Left hindlimb (tissue), 1 donor: ENCODE data around the gene PPDPF.
"Not testable (repeated sequence)": the region's sequence is repeated elsewhere in the genome, so short reads cannot be mapped to it uniquely, and the experiment has no call there.

Experiments
- DNase-seq: peaks from one replicate; pipeline ENCODE4 v3.0.0-alpha.2; 2018

Gene PPDPF

DNA sequence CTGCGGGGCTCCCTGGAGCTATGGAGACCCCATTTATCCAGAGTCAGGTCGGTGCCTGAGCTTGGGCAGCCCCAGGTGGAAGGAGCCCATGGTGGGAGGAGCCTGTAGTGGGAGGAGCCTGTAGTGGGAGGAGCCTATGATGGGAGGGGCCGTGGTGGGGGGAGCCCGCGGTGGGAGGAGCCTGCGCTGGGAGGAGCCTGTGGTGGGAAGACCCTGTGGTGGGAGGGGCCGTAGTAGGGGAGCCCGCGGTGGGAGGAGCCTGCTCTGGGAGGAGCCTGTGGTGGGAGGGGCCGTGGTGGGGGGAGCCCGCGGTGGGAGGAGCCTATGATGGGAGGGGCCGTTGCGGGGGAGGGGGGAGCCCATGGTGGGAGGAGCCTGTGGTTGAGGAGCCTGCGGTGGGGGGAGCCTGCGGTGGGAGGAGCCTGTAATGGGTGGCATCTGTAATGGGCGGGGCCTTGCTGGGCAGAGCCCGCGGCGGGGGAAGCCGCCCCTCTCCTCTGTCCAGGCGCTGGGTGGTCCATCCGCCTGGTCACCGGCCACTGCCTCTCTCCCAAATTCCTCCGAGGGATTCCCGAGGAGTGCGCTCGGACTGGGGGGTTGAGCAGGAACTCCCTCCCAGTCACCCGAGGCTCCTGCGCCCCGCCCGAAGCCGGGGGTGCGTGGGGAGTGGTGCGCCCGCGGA is 32.8 kb downstream of the PPDPF start:
- DNase-seq = peak; percentile 85

DNA sequence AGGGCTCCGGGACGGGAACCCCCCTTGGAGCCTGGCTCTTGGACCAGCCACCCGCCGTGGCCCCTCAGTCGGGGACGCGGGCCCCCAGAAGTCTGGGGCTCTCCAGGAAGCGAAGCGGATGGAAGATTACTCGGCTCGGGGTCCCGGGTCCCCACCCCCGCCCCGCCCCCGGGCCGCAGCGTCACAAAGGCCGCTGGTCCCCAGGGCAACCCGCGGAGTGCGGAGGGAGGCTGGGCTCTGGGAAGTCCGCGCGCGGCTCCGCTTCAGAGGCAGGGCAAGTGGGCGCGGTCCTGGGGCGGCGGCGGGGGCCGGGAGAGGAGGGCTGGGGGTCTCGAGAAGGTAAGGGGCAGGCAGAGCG is 33.3 kb downstream of the PPDPF start, which contains the start of gene FNDC11:
Gene FNDC11, plus strand, starts transcription at position 227 of the 358 bp plus-strand sequence. CDS start 1,505 bp downstream, outside the sequence.
- DNase-seq = no peak

DNA sequence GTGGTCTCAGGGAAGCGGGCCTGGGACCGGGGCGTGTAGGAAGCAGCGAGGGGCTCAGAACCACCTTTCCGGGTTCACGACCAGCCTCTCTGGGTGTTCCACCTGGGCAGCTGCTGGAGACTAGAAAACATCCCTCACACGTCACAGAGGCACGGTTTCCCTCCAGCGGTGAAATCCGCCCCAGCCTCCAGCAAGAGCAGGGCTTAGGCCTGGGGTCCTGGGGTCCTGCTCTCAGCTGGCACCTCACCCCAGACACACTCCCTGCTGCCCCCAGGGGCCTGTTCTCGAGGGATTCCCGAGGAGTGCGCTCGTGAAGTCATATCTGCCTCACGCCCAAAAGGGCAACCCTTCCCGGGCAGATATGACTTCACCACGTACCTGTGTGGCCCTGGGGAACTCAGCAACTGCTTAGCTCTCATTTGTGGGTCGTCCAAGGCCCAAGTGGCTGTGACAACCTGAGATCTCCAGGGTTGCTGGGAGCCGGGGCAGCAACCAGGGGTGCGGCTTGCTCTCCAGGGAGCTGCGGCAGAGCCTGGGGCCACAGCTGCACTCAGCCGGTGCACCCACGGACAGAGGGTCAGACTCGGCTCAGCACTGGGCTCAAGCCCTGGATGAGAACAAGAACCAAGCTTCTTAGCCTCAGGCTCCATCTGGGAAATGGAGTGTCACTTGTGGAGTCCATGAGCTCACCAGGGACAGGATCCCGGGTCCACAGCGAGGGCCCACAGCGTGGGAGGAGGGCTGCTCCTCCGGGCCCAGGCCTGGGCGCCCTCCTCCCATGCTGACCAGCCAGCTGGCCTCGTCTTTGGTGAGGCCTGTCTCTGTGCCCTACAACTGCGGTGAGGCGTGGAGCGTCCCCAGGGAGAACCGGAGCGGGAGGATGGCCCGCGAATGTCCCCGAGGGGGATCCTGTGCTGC is 34.1 kb downstream of the PPDPF start:
- DNase-seq = no peak

DNA sequence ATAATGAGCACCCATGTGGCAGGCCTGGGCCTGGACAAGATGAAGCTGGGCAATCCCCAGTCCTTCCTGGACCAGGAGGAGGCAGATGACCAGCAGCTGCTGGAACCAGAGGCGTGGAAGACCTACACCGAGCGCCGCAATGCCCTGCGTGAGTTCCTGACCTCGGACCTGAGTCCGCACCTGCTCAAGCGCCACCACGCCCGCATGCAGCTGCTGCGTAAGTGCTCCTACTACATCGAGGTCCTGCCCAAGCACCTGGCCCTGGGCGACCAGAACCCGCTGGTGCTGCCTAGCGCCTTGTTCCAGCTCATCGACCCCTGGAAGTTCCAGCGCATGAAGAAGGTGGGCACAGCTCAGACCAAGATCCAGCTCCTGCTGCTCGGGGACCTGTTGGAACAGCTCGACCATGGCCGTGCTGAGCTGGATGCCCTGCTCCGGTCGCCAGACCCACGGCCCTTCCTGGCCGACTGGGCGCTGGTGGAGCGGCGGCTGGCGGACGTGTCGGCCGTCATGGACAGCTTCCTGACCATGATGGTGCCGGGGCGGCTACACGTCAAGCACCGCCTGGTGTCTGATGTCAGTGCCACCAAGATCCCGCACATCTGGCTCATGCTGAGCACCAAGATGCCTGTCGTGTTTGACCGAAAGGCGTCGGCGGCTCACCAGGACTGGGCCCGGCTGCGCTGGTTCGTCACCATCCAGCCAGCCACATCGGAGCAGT is 35.3 kb downstream of the PPDPF start:
- DNase-seq = no peak

DNA sequence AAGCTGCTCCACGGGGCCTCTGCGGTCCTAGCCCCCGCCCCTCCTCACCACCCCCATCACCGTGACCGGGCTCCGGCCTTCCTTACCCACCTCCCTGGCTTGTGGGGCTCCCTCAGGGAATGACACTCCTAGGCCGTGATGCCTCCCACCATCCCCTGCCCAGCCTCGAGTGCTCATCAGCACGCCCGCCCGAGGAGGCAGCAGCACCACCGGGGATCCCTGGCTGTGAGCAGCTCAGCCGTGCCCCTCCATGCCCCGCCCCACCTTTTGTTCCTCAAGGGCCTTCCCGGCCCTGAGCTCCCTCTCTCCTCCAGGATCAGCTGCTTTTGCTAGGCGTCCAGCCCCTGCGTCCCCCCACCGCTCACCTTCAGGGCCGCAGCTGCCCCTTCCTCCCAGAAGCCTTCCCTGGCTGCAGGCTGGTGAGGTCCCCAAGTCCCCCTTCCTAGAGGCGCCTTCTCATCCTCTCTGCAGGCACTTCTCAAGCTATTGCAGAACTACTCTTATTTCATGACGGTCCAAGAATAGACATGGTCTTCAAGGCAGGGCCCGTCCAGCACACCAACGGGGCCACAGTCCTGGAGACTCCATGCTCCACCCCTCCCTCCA is 36.4 kb downstream of the PPDPF start:
- no peak for DNase-seq

DNA sequence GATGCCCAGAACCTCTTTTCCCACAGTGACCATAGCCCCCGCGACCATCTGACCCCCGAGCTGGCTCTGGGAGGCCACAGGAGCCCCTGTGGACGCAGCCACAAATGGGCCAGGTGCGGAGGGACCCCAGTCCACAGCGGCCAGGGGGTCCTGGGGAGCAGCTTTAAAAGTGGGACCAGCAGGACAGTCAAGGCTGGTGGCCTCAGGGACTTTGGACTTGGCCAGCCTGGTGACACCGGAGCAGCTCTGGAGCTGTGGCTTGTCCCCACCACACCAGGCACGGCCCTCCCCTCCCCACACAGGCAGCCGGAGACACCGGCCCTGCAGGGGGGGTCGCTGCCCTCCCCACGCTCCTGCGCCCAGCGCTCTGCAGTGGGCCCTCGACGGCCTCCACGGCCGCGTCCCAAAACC is 36.9 kb downstream of the PPDPF start:
- DNase-seq = no peak

DNA sequence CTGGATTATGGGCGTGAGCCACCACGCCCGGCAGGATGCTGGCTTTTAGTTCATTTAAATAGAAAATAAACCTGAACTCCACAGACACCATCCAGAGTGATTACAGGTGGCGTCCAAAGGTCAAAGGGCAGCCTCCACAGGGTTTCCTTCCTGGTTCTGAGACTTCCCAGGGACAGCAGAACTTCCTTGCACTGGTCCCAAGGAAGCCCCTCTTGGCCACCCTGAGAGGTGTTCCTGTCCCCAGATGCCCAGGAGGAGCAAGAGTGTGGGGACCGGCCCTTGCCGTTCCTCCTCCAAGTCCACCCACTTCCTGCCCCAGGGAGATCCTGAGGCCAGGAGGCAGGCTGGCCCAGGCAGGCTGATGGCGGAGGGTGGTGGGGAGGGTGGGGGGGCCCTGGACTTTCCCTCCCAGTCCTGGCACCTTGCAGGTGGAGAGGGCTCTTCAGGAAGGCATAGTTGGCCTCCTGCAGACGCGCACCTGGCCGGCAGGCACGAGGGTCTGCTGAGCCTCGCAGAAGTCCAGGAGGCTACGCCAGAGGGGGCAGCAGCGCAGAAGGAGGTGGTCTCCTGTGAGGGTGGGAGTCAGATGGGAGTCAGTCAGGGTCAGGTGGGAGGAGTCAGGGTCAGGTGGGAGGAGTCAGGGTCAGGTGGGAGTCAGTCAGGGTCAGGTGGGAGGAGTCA is 38.4 kb downstream of the PPDPF start:
- no peak for DNase-seq

DNA sequence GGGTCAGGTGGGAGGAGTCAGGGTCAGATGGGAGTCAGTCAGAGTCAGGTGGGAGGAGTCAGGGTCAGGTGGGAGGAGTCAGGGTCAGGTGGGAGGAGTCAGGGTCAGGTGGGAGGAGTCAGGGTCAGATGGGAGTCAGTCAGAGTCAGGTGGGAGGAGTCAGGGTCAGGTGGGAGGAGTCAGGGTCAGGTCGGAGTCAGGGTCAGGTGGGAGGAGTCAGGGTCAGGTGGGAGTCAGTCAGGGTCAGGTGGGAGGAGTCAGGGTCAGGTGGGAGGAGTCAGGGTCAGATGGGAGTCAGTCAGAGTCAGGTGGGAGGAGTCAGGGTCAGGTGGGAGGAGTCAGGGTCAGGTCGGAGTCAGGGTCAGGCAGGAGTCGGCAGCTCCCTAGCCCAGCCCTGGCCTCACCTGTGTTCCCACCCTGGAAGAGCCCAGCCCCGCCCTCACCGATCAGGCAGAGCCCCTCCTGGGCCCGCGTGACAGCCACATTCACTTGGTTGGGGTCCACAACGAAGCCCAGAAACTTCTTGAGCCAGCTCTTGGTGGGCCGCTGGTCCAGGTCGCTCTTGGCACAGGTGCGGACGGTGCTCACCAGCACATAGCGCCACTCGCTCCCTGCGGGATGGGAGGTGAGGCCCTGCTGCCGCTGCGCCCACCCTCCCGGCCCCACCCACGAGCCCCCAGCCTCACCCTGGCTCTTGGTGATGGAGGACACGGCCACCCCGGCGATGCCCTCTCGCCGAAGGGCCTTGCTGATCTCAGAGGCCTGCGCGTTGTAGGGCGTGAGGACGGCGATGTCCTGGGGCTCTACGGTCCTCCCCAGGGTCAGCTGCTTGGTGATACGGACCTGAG is 39.1 kb downstream of the PPDPF start:
- DNase-seq = not testable (repeated sequence)

DNA sequence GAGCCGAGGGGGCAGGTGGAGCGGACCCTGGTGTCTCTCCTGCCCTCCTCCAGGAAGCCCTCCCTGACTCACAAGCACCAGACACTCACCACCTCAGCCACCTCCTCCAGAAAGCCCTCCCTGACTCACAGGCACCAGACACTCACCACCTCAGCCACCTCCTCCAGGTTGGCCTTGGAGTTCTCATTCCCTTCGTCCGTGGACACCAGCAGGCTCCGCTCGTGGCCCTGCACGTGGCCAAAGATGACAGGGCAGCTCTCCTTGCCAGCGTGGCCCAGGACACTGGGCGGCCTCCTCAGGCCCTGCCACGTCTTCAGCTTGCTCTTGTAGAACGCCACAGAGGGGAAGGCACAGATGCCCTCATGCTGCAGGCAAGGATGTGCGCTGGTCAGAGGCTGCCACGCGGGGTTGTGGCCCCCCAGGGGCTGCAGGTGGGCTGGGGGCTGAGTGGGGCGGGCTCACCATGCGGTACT is 39.8 kb downstream of the PPDPF start:
- DNase-seq = no peak

DNA sequence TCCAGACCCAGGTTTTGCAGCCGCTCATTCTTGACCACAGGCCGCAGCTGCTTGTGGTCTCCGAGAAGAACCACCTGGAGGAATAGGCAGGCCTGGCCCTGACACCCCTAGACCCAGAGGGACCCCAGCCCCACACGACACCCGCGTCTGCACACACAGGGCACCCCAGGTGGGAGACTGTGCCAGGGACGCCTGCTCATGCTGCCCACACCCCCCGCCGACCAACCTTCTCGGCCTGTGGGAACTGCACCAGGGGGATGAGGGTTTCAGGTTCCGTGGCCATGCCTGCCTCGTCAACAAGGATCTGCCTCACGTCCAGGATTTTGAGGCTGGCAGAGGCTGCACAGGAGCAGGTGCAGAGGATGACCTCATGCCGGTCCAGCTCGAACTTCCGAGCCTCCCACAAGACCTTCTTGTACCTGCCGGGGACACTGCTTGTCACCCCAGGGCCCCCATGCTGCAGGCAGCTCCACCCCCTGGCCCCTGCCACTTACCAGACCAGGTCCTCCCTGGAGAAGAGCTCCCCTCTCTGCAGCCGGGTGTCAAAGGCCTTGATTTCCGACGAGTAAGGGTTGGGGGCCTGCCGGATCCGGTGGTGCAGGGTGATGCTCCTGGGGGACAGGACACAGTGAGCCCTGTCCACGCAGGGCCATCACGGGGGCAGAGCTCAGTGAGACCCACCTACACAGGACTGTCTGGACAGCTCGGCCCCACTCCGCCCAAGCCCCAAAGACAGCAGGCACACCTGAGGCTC is 40.5 kb downstream of the PPDPF start:
- no peak for DNase-seq

DNA sequence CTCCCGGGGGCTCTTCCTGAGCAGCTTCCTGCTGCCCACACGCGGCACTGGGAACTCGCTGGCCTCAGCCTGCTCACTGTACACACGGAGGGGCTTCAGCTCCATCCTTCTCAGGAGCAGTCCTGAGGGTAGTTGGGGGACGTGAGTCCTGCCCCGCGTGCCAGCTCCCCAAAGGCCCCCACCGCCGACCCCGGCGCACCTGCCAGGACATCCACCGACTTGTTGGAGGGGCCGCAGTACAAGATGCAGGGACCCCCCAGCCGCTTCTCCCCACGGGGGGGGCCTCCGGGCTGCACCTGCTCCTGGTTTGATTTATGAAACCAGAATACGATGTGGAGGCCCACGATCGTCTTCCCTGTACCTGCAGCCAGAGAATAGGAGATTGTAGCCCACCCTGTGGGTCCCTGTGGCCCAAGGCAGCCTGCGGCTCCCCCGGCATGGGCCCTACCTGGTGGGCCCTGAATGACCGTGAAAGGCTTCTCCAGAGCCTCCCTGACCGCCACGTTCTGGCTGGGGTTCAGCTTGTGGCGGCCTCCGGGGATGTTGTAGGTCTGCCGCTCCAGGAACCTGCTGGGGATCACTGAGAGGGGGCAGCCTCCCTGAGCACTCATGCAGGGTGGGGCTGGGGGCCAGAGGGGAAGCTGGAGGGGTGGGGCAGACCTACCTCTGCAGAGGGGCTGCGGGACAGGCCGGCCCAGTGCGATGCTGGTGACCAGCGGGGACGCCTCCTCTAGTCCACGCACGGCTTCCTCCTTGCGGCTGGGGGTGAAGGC is 41.2 kb downstream of the PPDPF start:
- no peak for DNase-seq

DNA sequence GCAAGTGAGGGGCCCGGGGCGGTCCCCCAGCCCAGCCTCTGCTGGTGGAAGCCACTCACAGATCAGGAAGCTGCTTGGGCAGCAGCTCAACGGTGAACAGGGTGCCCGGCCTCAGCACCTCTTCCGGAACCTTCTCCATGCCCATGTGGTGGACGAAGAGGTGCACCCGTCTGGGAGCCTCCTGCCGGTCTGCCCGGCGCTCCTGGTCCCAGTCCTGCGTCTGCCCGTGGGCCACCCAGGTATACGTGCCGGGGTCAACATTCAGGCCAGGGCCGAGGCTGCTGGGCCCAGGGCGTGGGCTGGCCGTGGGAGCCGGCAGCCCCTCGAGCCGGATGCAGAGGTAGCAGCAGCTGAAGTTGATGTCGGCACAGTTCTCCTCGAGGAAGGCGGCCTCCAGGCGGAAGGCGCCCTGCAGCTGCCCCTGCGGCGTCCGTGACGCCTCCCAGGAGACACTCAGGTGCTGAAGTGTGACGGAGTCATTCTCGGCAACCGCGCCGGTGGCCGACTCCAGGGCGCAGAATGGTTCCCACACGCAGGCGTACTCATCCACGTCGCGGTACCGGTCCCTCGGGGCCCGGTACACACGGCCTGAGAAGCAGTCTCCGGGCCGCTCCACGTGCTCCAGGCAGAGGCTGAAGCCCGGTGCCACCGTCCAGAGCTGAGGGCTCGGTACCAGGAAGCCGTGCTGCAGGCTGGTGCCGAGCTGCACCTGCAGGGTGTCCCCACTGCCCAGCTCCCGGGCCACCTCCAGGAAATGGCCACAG is 42.1 kb downstream of the PPDPF start:
- no peak for DNase-seq

DNA sequence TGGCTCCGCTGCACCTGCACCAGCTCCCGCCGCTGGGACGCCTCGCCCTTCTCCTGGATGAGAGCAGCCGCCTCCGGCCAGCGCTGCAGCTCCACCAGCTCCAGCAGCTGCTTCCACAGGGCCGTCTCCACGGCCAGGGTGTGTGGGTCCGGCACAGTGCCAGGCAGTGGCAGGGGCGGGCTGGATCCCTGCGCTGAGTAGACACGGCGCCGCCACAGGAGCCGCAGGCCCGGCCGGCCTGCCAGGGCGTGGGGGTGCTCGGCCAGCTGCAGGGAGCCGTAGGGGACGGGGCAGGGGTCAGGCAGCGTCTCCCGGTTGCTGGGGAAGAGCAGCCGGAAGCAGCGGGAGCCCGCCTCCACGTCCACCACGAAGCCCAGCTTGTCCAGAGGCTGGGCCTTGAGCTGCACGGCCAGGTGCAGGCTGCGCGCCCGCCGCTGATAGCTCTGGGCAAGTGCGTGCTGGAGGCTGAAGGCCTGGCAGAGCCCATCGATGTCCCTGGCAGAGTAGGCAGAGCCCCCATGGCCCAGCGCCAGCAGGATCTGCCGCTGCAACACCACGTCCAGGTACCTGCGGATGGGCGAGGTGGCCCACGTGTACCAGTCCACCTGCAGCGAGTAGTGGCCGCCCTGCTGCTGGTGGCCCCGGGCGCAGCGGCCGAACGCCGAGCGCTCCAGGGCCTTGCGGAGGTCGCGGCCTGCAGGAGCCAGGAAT is 42.8 kb downstream of the PPDPF start:
- DNase-seq = no peak

DNA sequence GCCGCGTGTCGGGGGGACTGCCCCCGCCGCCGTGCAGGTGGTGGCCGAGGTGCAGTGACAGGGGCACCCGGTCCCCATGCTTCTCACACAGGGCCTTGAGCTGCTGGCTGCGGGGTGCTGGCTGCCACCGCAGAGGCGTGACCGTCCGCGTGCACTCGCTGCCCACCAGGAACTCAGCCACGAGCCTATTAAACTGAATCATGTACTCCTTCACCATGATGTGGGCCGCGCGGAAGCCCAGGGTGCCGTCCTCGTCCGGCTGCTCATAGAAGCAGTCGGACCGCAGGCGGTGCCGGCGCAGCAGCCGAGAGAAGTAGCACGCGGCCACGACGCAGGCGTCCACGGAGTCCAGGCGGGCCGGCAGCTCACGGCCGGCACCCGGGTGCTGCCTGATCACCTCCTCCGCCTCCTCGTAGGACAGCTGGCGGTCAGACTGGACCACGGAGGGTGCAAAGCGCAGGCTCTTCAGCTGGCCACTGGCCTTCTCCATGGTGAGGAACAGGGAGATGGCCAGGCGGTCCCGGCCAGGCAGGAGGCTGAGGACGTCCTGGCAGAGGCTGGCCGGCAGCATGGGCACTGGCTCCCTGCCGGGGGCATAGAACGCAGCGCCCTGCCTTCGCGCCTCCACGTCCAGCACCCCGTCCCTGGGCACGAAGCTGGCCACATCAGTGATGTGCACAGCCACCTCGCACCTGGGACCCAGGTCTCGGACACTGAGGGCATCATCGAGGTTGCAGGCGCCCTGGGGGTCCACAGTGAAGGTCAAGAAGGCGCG is 43.7 kb downstream of the PPDPF start:
- DNase-seq = no peak

DNA sequence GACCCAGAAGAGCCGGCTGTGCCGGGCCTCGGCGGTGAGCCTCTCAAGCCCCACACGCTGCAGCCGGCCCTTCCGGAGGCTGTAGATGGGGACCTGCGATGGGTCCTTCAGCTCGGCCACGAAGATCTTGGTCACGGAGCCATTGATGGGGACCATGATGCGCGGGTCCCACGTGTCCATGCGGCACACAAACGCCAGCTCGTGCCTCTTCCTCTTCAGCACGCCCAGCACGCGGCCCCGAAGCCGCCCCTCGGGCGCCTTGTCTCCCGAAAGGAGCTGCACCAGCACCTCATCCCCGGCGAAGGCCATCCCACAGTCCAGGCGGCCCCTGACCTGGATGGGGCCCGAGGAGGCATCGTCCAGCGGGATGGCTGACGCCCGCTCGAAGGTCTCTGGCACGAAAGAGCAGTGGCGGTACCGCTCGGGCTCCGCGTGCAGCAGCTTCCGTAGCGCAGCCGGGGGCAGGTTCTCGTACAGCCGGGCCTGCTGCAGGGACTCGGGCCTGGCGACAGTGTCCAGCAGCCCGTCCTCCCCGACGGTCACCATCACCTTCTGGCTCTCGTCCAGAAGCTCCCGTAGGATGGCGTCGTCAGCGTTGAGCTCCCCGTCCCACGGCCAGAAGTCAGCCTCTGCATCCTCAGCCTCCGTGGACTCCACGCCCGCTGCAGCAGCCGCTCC is 44.6 kb downstream of the PPDPF start:
- DNase-seq = no peak

DNA sequence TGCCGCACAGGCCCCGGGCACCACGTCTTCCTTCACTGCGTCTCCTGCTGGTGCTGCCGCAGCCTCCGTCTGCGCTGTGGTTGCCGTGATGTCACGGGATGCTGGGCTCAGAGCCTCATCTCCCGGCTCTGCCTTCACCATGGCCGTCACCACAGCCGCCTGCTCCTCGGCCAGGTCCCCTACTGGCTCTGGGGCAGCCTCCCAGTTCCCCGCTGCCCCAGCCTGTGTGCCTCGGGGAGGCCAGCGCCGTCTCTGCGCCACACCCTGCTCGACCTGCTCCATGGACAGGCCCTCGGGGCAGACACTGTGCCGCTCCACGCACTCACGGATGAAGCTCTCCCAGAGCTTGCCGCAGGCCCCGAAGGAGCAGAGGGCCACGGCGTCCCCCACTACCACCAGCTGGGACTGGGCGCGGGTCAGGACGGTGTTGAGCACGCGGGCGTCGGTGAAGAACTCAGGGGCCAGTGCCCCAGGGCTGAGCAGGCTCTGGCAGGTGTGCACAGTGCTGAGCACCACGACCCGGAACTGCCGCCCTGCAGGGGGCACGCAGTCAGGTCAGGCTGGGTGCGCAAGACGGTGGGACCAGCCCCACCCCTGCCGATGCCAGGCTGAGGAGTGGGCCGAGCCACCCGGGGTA is 45.3 kb downstream of the PPDPF start:
- DNase-seq = no peak
